SK-N-MC (cell line): ENCODE data around the gene CHN1.

ENCODE experiments used
- EZH2 ChIP-seq: fragments of 200-600 bp; sonication (generic); IDR thresholded peaks from one replicate; pipeline ENCODE4 v1.6.1; 2017; ENCODE audit warnings: antibody characterized with exemption
- FOXP2 ChIP-seq: optimal IDR thresholded peaks from 2 replicates; pipeline ENCODE3; 2011; ENCODE audit warnings: mild to moderate bottlenecking, moderate library complexity; ENCODE audit not compliant: insufficient read depth; ENCODE audit errors: extremely low read length, control extremely low read depth
- POLR2AphosphoS5 ChIP-seq: IDR thresholded peaks from 2 replicates; pipeline ENCODE4 v1.6.1; 2012; ENCODE audit warnings: mild to moderate bottlenecking, low read depth, low read length, borderline replicate concordance

DNA sequence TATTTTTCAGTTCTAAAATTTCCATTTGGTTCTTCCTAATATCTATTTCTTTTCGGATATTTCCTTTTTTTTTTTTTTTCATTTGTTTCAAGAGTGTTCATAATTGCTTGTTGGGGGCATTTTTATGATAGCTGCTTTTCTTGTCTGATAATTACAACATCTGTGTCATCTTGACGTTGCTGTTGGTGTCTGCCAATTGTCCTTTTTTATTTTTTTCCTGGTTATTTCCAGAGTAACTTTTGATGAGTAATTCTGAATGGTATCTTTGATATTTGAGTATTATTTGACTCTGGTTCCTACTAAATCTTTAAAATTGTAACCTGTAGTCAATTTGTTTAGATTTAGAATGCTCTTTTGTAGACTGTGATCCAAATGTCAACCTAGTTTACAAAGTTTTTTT, 189.7 kb downstream of the CHN1 start:
- no peak for TF ChIP-seq POLR2AphosphoS5
- TF ChIP-seq EZH2: no peak
- no peak for TF ChIP-seq FOXP2
